Left kidney (tissue), 2 donors: ENCODE measurements around the gene CORO2B. TPM values are rescaled to one million over a fixed set of nuclear protein-coding genes. Genes with fewer than 3 reads are reported as not detected.

Experiments used
- DNase-seq: peaks from one replicate; pipeline ENCODE4 v3.0.0-alpha.2; 2013
- polyA plus RNA-seq: library from polyadenylated mRNA; unstranded; fragments of 120-200 nt; gene quantifications from one replicate; pipeline ENCODE4 v1.2.1, GENCODE V29; 2013; ENCODE audit not compliant: insufficient read length

The CORO2B gene
- polyA plus RNA-seq, 1 donor, result 23.0 TPM

DNA sequence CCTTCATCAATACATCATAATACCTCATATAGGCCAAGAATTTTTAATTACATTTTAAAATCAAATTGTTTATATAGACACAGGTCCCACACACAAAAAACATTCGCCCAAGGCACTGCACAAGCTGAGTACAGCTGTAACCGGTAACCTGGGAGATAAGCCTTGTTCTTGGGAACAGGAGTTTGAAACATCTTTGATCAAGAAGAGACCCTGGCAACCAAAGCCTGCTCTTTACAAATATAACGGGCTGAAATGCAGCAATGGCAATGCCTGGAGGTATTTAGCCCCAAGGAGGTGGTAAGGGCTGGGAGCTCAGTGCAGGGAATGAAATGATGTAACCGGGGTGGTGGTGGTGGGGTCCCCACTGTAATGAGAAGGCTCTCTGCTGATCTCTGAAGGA, 7.2 kb upstream of the CORO2B start:
- DNase-seq, result no peak

DNA sequence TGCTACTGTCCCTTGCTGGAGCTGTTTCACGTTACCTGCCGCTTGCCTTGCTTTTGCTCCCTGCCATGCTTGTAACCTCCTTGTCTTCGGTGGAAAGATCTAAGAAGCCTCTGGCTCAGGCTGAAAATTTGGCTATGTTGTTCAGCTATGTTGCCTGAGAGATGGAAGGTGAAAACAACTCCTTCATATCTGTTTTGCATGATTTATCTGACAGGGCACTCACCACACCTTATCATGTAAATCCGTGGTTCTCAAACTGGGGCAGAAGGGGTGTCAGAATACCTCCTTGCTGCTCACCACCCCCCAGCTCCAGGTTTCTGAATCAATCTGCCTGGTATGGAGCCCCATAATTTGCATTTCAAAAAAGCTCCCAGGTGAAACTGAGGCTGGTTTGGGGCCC, 6.5 kb upstream of the CORO2B start:
- no peak for DNase-seq

DNA sequence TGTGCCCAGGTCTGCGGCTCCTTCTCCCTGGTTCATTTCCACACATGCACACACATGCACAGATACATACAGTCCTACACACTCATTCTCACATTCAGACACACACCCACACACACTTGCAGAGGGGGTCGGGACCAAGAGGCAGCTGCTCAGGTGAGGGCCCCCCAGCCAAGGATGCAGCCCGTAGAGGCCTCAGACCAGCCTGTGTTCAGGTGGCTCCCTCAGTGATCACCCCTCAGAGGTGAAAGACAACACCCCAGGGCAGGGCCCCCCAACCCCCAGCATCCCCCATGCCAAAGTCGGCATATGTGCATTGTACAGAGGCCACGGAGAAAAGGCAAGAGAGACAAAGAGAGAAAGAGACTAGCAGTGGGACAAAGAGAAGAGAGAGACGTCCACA, 5.9 kb upstream of the CORO2B start:
- no peak for DNase-seq

DNA sequence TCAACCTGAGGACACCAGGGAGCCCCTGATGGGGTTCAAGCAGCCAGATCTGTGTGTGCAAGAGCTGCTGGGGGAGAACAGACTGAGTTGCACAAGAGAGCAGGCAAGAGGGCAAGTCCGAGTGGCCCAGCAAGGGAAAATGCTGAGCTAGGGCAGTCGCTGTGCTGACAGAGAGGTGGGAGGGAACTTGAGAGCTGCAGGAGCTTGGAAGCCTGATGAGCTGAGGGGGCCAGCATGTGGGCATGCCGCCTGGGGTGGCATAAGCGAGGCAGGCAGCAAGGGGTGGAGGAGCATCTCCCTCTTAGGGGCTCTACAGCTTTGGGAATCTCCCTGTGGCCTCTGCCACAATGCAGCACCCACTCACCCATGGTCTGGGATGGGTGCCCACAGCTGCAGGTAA, 4.7 kb upstream of the CORO2B start:
- no peak for DNase-seq

DNA sequence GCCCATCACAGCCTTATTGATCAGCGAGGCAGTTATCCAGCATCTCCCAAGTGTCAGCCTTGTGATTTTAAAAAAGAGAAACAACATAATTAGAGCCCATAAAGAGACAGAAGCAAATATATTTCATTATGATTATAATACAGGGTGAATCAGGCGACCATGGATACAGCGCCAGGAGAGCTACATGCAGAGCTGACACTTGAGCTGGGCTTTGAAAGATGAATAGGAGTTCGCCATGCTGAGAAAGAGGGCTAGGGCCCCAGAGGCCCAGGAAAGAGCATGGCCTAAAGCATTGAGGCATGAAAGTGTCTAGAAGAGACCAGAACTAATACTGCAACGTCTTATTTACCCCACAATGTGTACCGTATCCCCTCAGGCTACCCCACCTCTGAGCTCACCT, 4.2 kb upstream of the CORO2B start:
- no peak for DNase-seq

DNA sequence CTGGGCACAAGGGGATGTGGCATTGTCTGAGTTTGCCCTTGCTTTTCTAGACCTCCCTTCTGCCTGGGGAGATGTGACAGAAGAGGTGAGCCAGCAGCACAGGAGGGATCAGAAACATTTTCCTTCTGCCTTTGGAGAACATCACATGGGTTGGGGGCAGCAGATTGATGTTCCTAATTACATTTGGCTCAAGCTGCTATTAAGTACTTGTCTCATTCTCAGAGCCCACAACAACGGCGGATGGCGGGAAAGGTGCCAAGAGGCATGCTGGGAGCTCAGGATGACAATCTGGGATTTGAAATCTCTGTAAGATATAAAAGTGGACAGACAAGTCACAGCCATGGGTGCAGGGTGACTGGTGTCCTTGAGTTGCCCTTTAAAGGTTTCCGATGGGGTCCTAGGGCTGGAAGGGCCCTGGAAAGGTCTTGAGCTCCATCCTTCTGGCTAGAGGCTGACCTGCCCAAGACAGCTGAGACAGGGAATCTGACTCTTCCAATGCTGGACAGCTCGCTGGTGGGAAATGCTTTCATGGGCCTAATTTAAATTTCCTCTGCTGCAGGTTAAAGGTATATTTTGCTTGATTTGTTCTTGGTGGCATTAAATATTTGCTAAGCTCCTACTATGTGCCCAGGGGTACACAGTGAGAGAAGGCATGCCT, 2.4 kb upstream of the CORO2B start:
- DNase-seq, result no peak

DNA sequence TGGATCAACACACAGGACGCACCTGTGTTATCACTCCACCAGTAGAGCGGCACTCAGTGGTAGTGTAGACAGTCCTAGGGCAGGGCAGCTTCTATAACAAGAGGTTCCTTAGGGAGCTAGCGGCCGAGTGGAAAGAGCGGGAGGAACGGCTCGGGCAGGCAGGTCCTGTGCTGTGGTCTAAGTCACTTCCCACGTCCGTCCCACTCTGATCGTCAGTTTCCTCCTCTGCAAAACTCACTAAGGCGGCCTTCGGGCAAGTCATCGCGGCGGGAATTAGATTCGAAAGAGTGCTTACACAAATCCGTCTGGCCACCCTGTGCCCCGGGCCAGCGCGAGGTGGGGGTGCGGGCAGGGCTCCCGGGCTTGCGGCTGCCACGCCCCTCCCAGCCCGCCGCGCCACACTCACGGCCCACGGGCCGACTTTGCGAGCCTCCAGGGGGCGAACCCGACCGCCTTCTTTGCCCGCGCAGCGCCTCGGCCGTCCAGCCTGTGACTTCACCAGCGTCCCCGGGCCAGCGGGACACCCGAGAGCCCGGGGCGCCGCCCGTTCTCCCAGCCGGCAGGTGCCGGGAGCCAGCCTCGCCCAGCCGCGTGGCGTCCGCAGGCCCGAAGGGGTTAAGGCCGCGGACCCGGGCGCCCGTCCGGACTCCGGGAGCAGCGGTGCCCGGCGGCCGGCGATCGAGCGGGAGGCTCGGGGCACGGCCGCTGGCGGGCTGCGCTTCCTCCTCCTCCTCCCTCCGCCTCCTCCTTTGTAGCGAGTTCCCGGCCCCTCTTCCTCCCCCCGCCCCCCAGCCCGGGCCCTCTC, 416 bp upstream of the CORO2B start:
- peak; percentile 52 for DNase-seq

DNA sequence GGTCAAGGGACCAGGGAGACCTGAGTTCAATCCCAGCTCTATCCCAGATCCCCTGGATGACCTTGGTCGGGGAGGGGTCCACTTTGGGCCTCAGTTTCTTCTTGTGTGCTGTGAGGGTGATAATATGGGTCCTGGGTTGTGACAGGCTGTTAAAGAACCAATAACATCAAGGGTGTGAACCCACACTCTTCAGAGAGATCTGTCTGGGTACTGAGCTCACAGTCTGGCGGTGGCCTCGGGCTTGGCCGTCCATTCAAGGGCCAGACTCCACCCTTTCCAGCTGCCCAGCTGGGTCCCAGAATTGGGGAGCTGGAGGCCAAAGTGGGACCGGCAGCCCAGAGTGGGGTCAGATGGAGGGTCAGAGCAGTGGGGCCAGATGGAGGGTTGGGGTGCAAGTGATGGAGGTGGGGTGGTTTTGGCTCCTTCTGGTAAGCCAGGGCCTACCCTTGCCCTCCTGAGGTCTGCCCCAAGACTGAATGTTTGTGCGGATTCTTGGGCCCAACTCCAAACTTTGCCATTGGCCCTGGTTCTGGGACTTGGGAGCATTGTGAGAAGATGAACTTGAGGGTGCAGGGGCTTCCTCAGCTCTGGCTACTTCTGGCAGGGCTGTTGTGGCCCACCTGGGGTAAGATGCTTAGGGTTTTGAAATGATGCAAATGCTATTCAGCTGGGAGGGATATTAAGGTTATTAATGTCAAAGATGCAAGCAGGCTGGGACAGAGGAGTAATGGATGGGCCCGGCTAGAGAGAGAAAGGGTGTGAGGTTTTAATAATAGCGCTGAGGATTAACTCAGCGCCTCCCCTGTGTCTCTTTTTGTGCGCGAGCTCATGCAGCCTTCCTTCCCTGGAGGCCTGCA, 1.5 kb downstream of the CORO2B start:
- no peak for DNase-seq

DNA sequence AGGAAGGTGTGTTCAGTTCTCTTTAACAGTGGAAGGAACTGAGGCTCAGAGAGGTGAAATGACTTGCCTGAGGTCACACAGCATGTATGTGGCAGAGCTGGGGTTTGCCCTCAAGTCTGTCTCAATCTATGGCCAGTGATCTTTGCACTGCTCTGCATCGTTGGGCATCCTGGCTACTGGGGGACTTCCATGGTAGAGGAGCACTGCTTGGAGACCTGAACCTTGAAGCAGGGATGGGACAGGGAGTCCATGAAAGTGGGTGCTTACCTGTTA, 2.0 kb downstream of the CORO2B start:
- no peak for DNase-seq

DNA sequence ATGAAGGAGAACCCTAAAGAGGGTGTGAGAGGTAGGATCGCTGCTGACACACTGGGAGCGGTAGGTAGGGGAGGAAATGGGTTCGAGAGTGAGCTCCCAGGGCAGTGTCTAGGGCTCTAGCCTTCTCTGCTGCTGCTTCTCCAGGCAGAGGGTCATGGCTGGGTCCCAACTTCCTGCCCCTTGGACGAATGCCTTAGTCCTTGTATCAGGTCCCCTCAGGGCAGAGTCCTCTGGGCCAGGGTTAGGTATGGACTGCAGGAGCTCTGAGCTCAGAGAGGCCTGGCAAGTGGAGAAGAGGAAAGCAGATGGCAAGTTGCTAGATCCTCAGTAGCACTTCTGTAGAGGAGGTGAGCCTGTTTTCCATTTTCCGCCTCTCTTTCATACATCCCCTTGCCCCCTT, 2.9 kb downstream of the CORO2B start:
- DNase-seq, result no peak

DNA sequence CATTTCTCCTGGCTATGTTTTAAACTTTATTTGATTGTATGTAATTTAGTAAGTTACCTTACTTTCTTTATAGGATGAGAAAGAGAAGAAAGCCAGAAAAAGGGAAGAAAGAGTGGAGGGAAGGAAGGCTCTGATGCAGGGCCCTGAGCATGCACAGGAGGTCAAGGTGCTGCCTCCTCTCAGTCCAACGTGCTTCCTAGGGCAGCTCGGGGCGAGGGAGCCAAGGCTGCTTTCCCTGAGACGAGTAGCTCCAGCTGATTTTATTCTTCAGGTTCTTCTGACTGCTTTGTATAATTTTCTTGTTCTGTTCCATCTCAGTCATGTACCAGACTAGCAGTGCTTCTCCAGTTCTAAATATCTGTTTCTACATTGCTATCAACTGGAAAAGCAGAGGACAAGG, 3.4 kb downstream of the CORO2B start:
- no peak for DNase-seq

DNA sequence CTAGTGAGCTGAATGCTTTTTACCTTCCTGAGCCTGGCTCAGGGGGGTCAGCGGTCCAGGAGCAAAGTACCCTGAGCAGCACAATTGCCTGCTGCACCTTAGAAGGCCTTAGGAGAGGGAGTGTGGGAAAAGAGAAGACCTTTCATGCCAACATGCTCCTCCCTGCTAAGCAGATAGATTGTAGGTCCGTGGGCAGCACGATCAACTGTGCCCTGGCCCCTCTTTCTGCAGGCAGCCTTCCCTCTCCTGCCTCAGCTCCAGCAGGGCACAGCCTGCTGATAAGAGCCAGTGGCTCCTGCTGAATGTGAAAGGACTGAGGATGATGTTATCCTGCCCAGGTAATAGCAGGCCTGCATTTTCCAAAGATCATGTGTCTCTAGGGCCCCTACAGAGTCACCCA, 4.1 kb downstream of the CORO2B start:
- no peak for DNase-seq

DNA sequence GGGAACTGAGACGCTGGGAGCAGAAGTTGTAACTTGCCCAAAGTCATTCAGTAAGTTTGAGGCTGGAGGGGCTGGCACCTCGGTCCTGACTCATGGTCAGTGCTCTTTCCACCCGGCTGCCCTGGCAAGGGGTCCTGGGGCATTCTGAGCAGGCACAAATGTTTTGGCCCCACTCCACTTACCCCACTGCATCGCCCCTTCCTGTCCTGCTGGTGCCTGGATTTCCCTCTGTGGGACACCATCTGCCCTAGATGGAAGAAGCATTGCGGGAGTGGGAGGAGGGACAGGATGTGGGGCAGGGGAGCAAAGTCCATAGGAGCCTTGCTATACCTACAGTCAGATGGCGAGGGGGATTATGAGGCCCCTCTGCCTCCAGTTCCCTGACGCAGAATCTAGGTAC, 4.5 kb downstream of the CORO2B start:
- DNase-seq, result no peak

DNA sequence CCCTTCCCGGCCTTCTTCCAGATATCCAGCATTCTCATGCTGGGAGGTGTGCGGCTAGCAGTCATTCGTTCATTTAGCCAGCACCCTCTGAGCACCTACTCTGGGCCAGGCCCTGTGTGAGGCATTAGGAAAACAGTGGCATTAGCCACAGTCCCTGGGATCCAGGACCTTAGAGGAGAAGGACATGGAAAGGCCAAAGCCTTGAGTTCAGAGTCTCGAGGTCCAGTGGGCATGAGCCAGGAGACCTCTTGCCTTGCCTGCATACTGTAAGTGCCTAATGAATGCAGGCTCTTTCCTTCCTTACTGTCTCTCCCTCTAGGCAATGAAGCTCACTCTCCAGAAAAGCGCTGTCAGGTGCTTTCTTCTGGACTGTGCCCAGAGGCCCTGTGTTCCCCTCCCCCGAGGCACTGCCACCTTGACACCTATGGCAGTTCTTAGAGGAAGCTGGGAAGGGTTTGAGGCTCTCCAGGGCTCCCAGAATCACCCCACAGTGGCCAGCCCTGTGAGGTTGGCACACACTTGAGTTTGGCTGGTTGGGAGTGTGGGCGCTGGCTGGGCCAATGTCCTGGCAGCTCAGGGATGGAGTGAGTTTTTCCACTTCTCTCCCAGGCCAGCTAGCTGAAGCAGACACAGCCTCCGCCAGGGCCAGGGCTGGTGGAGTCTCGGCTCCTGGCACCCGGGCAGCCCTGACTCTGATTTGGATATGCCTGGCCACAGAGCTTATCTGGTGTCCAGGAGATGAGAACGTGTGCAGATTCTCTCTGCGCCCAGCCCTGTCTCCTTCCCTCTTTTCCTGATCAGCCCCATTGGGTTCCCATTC, 5.4 kb downstream of the CORO2B start:
- DNase-seq, result no peak

DNA sequence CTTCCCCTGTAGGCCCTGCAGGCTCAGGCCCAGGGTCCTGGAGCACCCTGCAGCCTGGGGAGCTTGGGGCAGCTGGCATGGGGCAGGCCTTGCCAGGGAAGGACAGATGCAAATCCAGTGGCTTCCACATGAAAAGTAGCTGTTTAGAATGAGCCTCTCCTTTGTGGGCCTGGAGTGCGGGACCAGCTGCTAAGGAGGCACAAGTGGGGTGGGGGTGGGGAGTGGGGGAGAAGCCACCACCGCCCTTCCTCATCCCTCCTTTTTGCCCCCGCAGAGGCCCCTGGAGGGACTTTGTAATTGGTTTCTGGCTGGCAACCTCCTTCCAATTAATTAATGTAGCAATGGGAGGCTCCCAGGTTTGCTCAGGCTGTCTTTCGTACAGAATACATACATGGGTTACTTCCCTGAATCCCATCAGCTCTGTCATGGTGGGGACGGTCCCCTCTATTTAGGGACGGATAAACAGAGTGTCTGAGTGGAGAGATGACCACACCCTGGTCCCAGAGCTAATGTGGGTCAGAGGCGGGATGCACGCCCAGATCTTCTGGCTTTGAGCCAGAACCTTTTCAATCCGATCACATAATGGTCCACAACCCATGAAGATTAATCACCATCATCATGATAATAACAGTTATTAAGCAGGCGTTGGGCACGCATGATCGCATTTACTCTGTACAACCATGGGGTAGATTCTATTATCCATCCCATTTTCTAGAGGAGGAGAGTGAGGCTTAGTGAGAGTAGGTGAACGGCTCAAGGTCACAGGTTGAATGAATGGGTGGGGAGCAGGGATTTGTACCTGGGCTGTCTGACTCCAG, 6.2 kb downstream of the CORO2B start:
- DNase-seq, result no peak

DNA sequence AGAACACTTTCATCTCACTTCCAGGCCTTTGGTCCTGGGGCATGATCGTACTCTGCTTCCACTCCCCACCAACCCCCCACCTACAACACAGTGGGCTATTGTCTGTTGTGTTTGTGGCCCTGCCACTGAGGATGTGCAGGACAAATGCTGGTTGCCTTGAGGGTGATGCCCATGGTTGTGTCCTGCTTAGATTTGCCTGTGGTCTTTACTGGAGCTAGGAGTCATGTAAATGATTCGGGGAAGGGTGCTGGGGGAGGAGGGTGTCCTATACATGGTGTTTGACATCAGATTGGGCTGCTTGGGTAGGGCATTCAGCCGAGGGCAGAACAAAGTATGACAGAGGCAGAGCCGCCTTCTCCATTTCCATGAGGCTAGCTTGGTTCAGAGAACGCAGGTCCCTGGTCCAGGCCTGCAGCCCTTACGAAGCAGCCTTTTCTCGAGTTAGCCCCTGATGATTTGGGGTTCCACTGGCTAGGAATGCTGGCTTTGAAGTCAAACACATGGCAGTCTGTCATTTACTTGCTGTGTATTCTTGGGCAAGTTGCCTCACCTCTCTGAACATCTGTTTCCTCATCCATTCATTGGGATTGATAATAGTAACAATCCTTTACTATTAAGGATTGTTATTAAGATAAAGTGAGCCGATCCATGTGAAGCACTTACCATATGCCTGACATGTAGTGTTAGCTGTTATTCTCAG, 6.9 kb downstream of the CORO2B start:
- DNase-seq, result no peak

DNA sequence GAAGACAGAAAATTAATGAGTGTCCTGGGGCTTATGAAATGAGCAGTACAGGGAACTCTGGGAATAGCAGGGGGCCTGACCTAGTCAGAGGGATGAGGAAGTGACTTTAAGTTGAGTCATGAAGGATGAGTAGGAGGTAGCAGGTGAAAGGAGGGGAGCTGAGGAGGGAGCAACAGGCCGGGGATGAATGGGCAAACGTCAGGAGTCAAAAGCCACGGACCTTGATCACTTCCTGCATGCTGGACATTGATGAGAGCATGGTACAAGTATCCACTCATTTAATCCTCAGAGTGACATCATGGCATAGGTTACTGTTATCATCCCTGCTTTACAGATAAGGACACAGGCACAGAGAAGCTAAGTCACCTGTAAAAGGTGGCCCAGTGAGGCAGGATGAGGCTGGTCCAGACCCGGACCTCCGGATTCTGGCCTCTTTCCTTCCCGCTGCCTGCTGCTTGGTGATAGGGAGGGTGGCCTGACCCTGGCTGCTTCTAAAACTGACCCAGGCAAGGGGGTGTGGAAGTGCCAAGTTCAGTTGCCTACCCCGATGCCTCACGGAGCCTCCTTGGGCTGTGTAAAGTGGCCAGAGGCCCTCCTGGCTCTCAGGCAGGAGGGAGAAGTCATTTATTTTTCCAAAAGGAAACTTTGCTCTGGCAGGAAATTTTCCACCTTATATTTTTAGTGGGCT, 7.6 kb downstream of the CORO2B start:
- no peak for DNase-seq

DNA sequence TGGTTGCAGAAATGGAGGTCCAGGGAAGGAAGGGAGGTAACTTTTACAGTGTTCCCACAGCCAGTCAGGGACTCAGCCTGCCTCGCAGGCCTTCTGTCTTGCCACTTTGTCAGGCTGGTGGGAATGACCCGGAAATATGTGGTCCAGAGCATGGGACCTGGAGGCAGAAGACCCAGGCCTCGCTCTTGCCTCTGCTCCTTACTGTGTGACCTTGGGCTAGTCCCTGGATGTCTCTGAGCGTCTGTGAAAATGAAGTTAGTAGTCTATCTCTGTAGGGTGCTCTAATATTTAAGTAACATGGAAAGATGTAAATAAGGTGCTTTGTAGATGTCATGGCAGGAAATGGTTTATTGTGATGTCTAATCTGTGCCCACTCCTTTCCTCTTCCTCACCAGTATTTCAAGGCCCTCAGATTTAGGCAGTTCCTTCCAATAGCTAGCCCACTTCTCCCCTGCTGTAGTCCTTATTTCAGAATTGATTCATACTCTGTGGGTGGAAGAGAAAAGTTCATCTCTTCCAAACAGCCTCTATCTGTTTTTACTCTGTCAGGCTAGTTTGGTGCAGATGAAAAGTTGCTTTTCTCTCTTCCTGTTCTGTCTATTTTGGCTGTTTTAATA, 9.1 kb downstream of the CORO2B start:
- DNase-seq, result no peak

DNA sequence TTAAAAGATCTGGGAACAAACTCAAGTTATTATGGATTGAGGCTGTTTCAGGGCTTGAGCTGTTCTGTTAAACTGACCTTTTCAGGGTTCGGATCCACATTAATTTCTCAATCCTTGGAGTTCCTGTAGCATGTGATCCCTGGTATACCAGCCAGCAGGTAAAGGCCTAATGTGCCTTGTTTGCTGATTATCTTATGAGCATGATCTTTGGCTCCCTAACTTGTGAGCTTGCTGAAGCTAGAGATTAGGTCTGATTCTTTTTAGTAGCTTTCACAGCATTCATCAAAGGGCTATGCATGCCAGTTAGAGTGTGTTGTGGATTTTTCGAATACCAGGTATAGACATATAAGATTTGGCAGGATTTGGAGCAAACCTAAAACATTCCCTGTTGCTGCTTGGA, 10.3 kb downstream of the CORO2B start:
- no peak for DNase-seq
